WTC11 (cell line): ENCODE measurements around the gene CDS1. TPM values are rescaled to one million over a fixed set of nuclear protein-coding genes. Genes with fewer than 3 reads are reported as not detected.

Experiments
- ATAC-seq: fragments of 200-7000 bp; cut with Tn5 transposase; 2 replicates; pipeline ENCODE4 v1.10.0; 2021; ENCODE audit warnings: mild to moderate bottlenecking, moderate library complexity
- CTCF ChIA-PET: fragments of 300-600 bp; sonication (Branson Sonifier 250); formaldehyde crosslinking; loops from one replicate; lab custom pipeline; 2021; ENCODE audit warnings: antibody characterized with exemption; lab: Charles Lee
- POLR2A ChIA-PET: fragments of 350-600 bp; sonication (Branson Sonifier 250); formaldehyde crosslinking; loops from one replicate; lab custom pipeline; 2021; ENCODE audit warnings: antibody characterized with exemption; lab: Charles Lee
- DNase-seq: peaks from one replicate; pipeline ENCODE4 v3.0.0; 2021; ENCODE audit warnings: low spot score
- H3K27ac Mint-ChIP-seq: 2 replicates; pipeline ENCODE4 v1.8.0; 2021; ENCODE audit warnings: mixed read lengths
- H3K27me3 Mint-ChIP-seq: 2 replicates; pipeline ENCODE4 v1.8.0; 2021; ENCODE audit warnings: low read depth, mild to moderate bottlenecking, moderate library complexity, mixed read lengths
- H3K36me3 Mint-ChIP-seq: 2 replicates; pipeline ENCODE4 v1.8.0; 2021; ENCODE audit warnings: mixed read lengths
- H3K4me1 Mint-ChIP-seq: 2 replicates; pipeline ENCODE4 v1.8.0; 2022; ENCODE audit warnings: mixed read lengths
- H3K4me3 Mint-ChIP-seq: 2 replicates; pipeline ENCODE4 v1.8.0; 2021; ENCODE audit warnings: mild to moderate bottlenecking, moderate library complexity, mixed read lengths
- H3K9me3 Mint-ChIP-seq: 2 replicates; pipeline ENCODE4 v1.8.0; 2021; ENCODE audit warnings: mixed read lengths
- ATF2 ChIP-seq: sonication (generic); formaldehyde crosslinking; IDR thresholded peaks from 2 replicates; pipeline ENCODE4 v1.8.1; 2022; ENCODE audit warnings: low read depth, missing genetic modification reagents, borderline replicate concordance
- E2F1 ChIP-seq: sonication (generic); formaldehyde crosslinking; IDR thresholded peaks from 2 replicates; pipeline ENCODE4 v1.8.0; 2022; ENCODE audit warnings: mild to moderate bottlenecking, missing genetic modification reagents
- FOXP1 ChIP-seq: sonication (generic); formaldehyde crosslinking; IDR thresholded peaks from 2 replicates; pipeline ENCODE4 v1.8.0; 2022; ENCODE audit warnings: missing genetic modification reagents, mild to moderate bottlenecking, moderate library complexity, borderline replicate concordance
- GABPB1 ChIP-seq: sonication (generic); formaldehyde crosslinking; IDR thresholded peaks from 2 replicates; pipeline ENCODE4 v1.8.1; 2023; ENCODE audit warnings: mild to moderate bottlenecking, missing genetic modification reagents
- GRHL2 ChIP-seq: fragments of 250-450 bp; sonication (Bioruptor Pico); IDR thresholded peaks from 2 replicates; pipeline ENCODE4 v1.8.0; 2022; ENCODE audit warnings: mild to moderate bottlenecking, moderate library complexity; ENCODE audit not compliant: insufficient replicate concordance, severe bottlenecking
- HMGXB4 ChIP-seq: sonication (generic); formaldehyde crosslinking; IDR thresholded peaks from 2 replicates; pipeline ENCODE4 v1.8.1; 2023; ENCODE audit warnings: mild to moderate bottlenecking, moderate library complexity, missing genetic modification reagents
- JAZF1 ChIP-seq: fragments of 250-450 bp; sonication (Bioruptor Pico); IDR thresholded peaks from 2 replicates; pipeline ENCODE4 v1.9.0; 2021; ENCODE audit warnings: moderate library complexity, mild to moderate bottlenecking, inconsistent platforms
- MAX ChIP-seq: sonication (generic); formaldehyde crosslinking; IDR thresholded peaks from 2 replicates; pipeline ENCODE4 v1.8.0; 2022; ENCODE audit warnings: mild to moderate bottlenecking, missing genetic modification reagents
- MLX ChIP-seq: sonication (generic); formaldehyde crosslinking; IDR thresholded peaks from 2 replicates; pipeline ENCODE4 v1.8.1; 2023; ENCODE audit warnings: mild to moderate bottlenecking, missing genetic modification reagents, moderate library complexity
- SMAD3 ChIP-seq: sonication (generic); formaldehyde crosslinking; IDR thresholded peaks from 2 replicates; pipeline ENCODE4 v1.8.0; 2022; ENCODE audit warnings: missing genetic modification reagents, mild to moderate bottlenecking, borderline replicate concordance
- ZBTB43 ChIP-seq: sonication (generic); formaldehyde crosslinking; IDR thresholded peaks from 2 replicates; pipeline ENCODE4 v1.8.1; 2023; ENCODE audit warnings: mild to moderate bottlenecking, missing genetic modification reagents
- ZNF532 ChIP-seq: fragments of 250-450 bp; sonication (Bioruptor Pico); IDR thresholded peaks from 2 replicates; pipeline ENCODE4 v1.9.0; 2021; ENCODE audit warnings: mild to moderate bottlenecking, borderline replicate concordance
- ZSCAN18 ChIP-seq: fragments of 250-450 bp; sonication (Bioruptor Pico); IDR thresholded peaks from 2 replicates; pipeline ENCODE4 v2.1.2; 2022; ENCODE audit warnings: mild to moderate bottlenecking, moderate library complexity
- total RNA-seq: library from RNA; stranded (reverse); gene quantifications from 3 replicates; pipeline ENCODE4 v1.2.3, GENCODE V29; 2021

The CDS1 gene
- total RNA-seq, 1 experiment from 2014 or later = 18.3 TPM

GRCh38 chr4:84689197-84689596, 106.3 kb downstream of the CDS1 start (continued):
- TF ChIP-seq MLX (CRISPR knock-in tag) = no peak
- no peak for TF ChIP-seq ZSCAN18
- TF ChIP-seq, all 79 proteins: peak for 0

- CTCF ChIA-PET = interaction anchor here (0.8 kb wide), 1 partner anchor 112 kb away, joined by 3 read pairs; no protein-coding TSS in a partner anchor
- Mint-ChIP-seq H3K4me1 (peaks cover 8% of the 10 kb centered on the region), H3K27ac (peak overlapping the region; percentile 35)
- DNase-seq (no peak), ATAC-seq (no peak)
- TF ChIP-seq GABPB1 (CRISPR knock-in tag) = no peak
- no peak for TF ChIP-seq MAX (CRISPR knock-in tag)
- no peak for TF ChIP-seq HMGXB4 (CRISPR knock-in tag)
- TF ChIP-seq SMAD3 (CRISPR knock-in tag) = no peak
- no peak for TF ChIP-seq E2F1 (CRISPR knock-in tag)
- TF ChIP-seq GRHL2 (CRISPR knock-in tag) = no peak
- no peak for TF ChIP-seq ATF2 (CRISPR knock-in tag)
- no peak for TF ChIP-seq ZBTB43 (CRISPR knock-in tag)
- no peak for TF ChIP-seq FOXP1 (CRISPR knock-in tag)
- TF ChIP-seq ZNF532 (CRISPR knock-in tag) = no peak
- no peak for TF ChIP-seq JAZF1 (CRISPR knock-in tag)
- TF ChIP-seq, all 79 proteins: peak for 0
- no peaks in the 10 kb centered on the region for H3K9me3 Mint-ChIP-seq
- H3K27me3 Mint-ChIP-seq = no peaks in the 10 kb centered on the region
- POLR2A ChIA-PET = interaction anchor here (0.6 kb wide), 1 partner anchor 144 kb away, joined by 3 read pairs; no protein-coding TSS in a partner anchor
- peaks cover 47% of the 10 kb centered on the region for H3K36me3 Mint-ChIP-seq
- H3K4me3 Mint-ChIP-seq = no peak overlapping the region
Observed at GRCh38 chr4:84690481-84690880, 107.6 kb downstream of the CDS1 start.
